HG02763 (cell line): ENCODE measurements around the gene NTN5.
"Not testable (repeated sequence)": the region's sequence is repeated elsewhere in the genome, so short reads cannot be mapped to it uniquely, and the experiment has no call there.

Experiments
- ATAC-seq: cut with Tn5 transposase; IDR thresholded peaks from one replicate; pipeline ENCODE4 v1.9.1; 2021; ENCODE audit warnings: mild to moderate bottlenecking, moderate library complexity; ENCODE audit not compliant: unreplicated experiment

Gene NTN5

GRCh38 chr19:48698046-48698445, 25.2 kb upstream of the NTN5 start:
- no peak for ATAC-seq

DNA sequence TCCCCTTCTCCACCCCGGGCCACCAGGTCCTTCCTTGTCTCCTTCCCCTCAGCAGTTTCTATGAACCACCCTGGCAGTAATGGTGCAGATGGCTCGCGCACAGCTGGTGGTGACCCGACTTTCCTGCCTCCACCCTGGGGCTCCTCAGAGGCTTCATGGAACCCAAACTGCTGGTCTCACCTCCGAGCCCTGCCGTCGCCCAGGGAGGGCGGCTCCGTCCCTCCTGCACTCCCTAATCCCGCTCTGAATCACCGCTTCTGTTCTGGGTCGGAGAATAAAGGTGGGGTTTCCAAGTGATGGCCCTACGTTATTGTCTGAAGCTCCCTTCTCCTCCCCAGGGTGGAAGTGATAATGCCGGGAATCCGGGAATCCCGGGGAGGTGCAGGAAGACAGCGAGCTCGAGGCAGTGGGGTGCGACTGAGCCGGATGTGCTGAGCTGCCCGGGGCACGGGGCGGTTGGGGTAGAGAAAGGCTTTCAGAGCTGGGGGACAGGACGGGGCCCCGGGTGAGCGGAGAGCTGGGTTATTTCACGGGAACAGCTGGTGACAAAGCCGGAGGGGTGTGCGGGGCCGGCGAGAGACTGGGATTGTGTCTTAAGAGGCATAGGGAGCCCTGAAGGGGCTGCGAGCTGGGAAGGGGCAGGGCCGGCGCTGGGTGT, 23.7 kb upstream of the NTN5 start:
- ATAC-seq, result no peak

GRCh38 chr19:48695743-48696352, 23.0 kb upstream of the NTN5 start, which contains the start of gene FUT2:
Gene FUT2 (plus strand): TSS chr19:48695971. CDS start chr19:48702957, 6,986 bp downstream.
- ATAC-seq, result no peak

- not testable (repeated sequence) for ATAC-seq
Observed at GRCh38 chr19:48693629-48694028, 20.8 kb upstream of the NTN5 start.

DNA sequence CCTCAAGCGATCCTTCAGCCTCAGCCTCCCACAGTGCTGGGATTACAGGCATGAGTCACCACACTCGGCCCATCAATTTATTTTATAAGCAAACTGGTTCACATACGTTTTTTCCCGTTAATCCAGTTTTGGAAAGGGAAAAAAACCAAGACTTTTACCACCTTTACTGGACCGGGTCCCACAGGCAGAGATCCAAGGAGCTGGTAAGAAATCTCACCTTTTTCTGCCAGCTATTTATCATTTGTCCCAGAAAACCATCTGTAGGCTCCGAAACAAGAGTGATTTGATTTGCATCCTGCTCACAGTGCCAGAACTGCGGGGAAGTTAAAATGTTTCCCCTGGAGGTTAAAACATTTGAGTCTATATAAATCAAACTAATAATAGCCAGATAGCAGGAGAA, 16.6 kb upstream of the NTN5 start:
- ATAC-seq, result no peak

DNA sequence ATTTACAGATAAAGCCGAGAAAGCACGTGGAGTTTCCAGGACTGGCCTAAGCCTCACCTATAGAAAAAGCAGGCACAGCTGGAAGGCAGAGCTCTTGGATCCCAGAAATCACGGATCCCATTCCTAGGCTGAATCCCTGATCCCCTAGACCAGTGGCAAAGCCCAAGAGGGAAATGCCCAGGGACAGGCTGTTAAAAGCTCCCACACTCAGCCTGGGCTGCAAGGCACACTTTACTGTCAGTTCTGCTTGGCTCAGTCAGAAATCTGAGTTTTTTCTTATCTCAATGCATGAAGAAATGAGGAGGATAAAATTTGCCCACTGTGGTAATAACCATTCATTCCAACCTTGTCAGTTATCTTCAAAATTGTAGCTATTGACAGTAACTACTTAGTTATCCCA, 15.0 kb upstream of the NTN5 start:
- ATAC-seq, result no peak

DNA sequence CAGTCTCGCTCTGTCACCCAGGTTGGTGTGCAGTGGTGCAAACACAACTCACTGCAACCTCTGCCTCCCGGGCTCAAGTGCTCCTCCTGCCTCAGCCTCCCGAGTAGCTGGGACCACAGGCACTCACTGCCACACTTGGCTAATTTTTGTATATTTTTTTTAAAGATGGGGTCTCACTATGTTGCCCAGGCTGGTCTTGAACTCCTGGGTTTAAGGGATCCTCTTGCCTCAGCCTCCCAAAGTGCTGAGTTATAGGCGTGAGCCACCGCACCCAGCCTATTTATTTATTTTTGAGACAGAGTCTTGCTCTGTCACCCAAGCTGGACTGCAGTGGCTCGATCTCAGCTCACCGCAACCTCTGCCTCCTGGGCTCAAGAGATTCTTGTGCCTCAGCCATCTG, 13.8 kb upstream of the NTN5 start:
- ATAC-seq, result not testable (repeated sequence)

- no peak for ATAC-seq
Observed at GRCh38 chr19:48686088-48686487, 13.3 kb upstream of the NTN5 start.

DNA sequence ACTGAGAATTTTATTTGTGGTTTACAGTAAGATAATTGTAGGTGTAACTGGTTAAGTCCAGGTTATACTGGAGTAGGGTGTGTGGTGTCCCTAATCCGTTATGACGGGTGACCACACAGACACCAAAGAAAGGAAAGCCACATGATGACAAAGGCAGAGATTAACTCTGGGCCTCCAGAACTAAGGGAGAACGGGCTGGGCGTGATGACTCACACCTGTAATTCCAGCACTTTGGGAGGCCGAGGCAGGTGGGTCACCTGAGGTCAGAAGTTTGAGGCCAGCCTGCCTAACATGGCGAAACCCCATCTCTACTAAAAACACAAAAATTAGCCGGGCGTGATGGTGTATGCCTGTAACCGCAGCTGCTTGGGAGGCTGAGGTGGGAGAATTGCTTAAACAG, 12.8 kb upstream of the NTN5 start:
- ATAC-seq, result no peak

DNA sequence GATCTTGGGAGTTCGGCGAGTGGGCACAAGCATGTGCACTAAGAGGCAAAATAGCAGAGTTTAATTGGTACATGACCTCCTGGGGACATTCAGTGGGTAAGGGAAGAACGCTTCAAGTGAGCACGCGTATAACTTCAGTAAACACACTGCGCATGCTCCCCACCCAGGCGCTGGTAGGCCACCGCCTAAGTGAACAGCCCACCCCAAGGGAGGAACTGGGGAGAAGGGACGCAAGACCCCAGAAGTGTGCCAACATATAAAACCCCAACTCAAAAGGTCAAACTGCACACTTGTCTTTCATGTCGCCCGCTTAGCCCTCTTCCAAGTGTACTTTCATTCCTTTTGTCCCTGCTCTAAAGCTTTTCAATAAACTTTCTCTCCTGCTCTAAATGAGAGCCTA, 10.5 kb upstream of the NTN5 start:
- ATAC-seq, result no peak

- no peak for ATAC-seq
Observed at GRCh38 chr19:48681127-48681470, 8.3 kb upstream of the NTN5 start.

- no peak for ATAC-seq
Observed at GRCh38 chr19:48680436-48681126, 7.8 kb upstream of the NTN5 start.

DNA sequence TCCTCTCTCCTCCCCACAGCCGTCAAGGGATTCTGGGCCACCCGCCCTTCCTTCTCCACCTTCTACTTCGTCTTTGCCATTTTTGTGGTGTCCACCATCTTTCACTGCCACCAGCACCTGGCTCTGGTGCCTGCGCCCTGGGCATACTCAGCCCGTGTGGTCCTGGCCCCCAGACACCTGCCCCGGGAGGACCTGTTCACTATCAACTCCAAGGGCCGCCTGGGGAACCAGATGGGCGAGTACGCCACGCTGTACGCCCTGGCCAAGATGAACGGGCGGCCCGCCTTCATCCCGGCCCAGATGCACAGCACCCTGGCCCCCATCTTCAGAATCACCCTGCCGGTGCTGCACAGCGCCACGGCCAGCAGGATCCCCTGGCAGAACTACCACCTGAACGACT, 7.2 kb upstream of the NTN5 start:
- not testable (repeated sequence) for ATAC-seq

DNA sequence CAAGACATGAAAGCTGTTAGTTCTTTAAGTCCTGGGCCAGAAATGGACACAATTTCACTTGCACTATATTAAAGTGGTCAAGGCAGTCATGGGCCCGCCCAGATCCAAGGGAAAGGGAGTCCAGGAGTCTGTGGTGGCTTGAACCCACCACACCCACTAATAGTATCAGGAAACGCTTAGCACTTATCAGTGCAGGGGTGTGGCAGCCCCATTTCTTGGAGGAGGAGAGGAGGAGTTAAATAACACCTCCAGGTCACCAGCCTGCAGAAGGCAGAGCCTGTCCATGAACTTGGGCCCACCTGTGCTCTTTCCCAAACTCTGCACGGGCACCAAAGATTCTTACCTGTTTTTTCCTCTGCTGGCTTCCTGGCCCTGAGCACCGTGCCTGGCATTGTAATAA, 5.4 kb upstream of the NTN5 start:
- no peak for ATAC-seq

DNA sequence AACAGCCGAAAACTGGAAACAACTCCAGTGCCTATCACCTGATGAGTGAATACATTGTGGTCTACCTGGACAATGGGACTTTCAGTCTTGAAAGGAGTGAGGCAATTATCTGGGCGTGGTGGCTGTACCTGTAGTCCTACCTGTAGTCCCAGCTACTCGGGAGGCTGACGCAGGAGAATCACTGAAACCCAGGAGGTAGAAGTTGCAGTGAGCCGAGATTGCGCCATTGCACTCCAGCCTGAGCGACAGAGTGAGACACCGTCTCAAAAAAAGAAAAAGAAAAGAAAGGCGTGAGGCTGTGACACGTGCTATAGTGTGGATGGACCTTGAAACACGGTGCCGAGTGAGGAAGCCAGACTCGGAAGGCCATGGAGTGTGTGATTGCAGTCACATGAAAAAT, 4.1 kb upstream of the NTN5 start:
- no peak for ATAC-seq

GRCh38 chr19:48676487-48676886, 3.7 kb upstream of the NTN5 start:
- ATAC-seq, result no peak

DNA sequence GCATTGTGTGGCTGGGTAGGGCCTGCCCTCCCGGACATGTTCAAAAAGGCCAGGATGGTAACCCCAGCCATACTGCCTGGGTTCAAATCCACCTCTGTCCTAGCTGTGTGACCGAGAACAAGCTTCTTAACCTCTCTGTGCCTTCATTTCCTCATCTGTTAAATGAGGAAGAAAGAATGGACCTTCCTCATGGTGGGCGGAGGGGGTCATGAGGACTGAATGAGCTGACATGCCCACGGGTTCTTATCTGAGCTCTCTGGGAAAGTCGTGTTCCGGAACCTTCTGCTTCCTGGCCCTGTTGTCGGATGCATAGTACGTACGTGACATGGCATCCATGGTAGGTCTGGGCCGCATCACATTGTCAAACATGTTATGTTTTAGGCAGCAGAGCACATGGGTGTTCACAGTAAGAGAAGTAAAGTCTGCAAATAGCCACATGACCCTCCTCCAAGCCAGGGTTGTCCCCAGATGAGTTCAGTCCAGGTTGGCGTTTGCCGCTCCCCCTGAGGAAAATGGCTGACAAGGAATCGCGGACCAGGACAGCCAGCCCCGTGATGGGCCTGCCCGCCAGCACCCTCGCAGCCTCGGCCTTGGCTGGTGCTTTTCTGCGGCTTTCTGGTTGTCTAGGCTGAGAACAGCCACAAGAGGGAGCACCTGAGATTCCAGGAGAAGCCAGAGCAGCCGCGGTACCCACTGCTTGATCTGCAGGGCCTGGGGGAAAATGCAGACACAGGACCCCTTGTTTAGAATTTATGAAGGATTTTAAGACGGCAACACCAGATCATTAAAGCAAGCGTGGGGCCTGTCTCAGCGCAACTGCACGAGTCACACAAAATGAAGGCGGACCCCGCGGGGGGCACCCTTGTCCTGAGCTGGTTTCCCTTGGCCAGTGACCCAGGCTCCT, 2.4 kb upstream of the NTN5 start:
- ATAC-seq, result no peak

GRCh38 chr19:48674216-48674809, 1.5 kb upstream of the NTN5 start:
- ATAC-seq, result no peak

DNA sequence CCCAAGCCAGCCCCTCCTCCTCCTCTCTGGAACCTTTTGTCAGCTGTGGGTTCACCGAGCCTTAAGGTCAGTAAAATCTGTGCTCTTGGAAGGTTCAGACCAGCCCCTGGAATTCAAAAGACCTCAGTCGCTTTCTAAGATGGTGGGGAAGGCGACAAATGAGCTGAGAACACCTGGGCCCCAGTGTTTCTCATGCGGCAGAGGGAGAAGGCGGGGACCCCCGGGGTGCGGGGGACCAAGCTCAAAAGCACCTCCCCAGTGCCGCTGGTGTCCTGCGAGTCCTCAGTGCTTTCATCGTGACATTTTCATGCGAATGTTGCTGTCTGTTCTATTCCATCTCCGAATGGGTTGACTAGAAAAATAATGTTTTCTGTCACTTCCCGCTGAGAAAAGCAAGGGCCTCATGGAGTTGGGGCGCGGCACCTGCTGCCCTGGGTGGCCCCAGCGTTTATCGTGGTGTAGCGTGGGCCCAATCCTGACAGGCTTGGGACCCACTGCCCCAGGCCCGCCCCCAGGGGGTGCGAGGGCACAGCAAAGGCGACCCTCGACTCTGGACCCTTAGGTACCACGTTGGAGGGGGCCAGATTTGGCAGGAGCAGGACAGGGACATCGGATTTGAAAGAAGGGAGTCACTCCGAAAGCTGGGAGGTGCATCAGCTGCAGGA, 751 bp upstream of the NTN5 start:
- no peak for ATAC-seq

DNA sequence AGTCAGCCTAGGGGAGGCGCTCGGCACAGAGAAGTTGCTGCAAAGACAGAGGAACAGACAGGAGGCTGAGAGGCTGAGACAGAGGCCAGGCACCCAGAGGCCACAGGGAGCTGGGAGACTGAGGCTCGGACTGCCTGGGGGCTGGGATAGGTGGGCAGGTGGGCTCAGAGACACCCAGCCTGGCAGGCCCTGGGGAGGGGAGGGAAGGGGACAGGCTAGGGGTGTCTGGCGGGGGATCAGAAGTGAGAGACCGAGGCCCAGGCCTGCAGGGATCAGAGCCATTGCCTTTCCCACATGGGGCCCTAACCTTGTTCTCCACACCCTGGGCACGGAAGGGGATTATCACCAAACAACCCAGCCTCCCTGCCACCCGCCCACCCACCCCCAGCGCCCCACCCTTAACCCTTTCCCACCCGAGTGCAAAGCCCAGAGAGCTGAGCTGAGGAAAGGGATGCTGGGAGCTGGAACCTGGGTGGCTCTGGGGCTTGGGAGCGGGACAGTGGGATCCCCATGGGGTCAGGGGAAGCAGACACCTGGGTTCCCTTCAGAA, 1.3 kb downstream of the NTN5 start:
- no peak for ATAC-seq
